GM12891 (cell line): ENCODE measurements around the gene SPACDR.

Experiments used
- DNase-seq: peaks from one replicate; pipeline ENCODE4 v3.0.0; 2011; ENCODE audit warnings: low spot score; ENCODE audit not compliant: insufficient read length
- FAIRE-seq: peaks from 2 replicates; lab custom pipeline; 2011; peaks lifted over from hg19 to GRCh38; lab: Jason Lieb, UNC
- PAX5 ChIP-seq: IDR thresholded peaks from 2 replicates; pipeline ENCODE4 v1.6.1; 2011; ENCODE audit warnings: low read length, moderate library complexity, mild to moderate bottlenecking; ENCODE audit not compliant: insufficient read depth, severe bottlenecking
- POLR2A ChIP-seq: IDR thresholded peaks from 2 replicates; pipeline ENCODE4 v1.6.1; 2011; ENCODE audit warnings: low read depth, low read length, control low read depth
- POLR2AphosphoS5 ChIP-seq: IDR thresholded peaks from 2 replicates; pipeline ENCODE4 v1.6.1; 2011; ENCODE audit warnings: low read depth, low read length, control low read depth
- POU2F2 ChIP-seq: IDR thresholded peaks from 2 replicates; pipeline ENCODE4 v1.6.1; 2011; ENCODE audit warnings: low read depth, mild to moderate bottlenecking, control low read depth, low read length, moderate library complexity
- SPI1 ChIP-seq: IDR thresholded peaks from 2 replicates; pipeline ENCODE4 v1.6.1; 2011; ENCODE audit warnings: low read depth, low read length, control low read depth
- TAF1 ChIP-seq: IDR thresholded peaks from 2 replicates; pipeline ENCODE4 v1.6.1; 2011; ENCODE audit warnings: low read depth, low read length, control low read depth

SPACDR gene

DNA sequence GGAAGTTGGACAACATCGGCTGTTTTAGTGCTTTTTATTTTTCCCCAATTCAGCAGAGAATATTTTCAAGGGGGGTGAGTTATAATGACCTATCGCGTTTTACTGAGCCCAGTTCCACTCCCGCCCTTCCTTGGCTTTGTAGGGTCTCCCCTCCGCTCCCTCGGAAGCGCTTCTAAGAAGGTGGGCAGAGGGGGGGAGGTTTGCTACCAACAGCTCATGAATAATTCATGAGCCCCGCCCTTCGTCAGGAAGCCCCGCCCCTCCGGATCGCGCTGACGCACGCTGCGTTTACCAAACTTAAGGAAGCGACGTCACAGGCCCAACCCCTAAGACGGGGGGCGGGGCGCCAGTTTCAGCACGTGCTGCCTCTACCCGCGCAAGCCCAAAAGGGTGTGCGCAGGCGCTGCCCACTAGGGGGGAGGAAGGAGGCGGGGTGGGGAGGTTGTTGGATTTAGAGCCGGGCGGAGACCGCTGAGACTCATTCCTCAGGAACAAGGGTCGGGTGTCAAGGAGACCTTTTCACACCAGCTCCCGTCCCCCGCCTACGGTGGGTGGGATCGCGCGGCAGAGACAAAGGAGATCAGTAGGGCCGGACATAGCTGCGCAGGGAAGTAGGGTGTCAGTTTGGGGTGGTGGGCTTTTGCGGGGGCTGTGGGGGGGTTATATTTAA lies 35.0 kb downstream of the SPACDR start:
- DNase-seq (peak; percentile 84), FAIRE-seq (no peak)
- peak; percentile 74 for TF ChIP-seq POLR2A
- TF ChIP-seq TAF1: peak; percentile 70
- TF ChIP-seq POU2F2: peak; percentile 96; the same call in 1 of the 2 replicates
- TF ChIP-seq SPI1: no peak
- TF ChIP-seq POLR2AphosphoS5: peak; percentile 28

DNA sequence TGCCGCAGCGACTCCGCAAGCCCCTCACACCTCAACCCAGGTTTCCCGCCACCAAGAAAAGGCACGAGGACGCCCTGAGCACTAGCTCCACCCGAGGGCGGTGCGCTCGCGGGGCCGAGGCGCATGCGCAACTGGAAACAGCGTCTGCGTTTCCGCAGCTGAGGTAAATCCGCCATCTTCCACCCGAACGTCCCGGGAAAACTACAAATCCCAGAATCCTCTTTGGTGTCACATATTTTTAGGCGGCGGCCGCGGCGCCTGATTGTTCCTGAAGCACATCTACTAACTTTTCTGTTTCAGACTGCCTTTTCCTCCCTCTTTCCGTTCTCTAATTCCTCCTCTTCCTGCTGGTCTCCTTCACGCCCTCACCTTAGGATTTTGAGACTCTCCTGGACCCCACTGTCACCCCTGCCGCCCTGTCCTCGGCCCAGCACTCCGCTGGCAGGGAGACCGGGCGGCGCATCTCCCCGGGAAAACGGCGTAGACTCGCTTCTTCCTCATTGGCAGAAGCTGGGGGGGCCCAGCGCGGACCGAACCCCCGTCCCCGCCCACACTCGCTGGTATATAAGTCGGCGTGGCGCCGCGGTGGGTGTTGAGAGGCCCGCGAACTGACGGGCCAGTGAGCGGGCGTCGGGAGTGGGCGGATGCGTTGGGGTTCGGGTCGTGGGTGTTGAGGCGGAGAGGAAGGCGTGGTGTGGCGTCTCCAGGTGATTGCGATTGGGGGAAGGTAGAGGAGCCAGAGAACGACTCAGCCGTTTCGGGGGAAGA lies 35.7 kb downstream of the SPACDR start, which contains the start of gene ZCWPW1:
TSS of gene ZCWPW1 (minus strand) at position 505 of the 768 bp plus-strand sequence. CDS start 8,054 bp downstream, outside the sequence.
- DNase-seq (peak; percentile 74), FAIRE-seq (no peak)
- peak; percentile 99 for TF ChIP-seq POLR2A
- peak; percentile 49 for TF ChIP-seq PAX5
- TF ChIP-seq SPI1: peak; percentile 36; the same call in 1 of the 2 replicates
- peak; percentile 99 for TF ChIP-seq POLR2AphosphoS5
- no peak; the same call in 1 of the 2 replicates for TF ChIP-seq POU2F2
- TF ChIP-seq TAF1: peak; percentile 77

DNA sequence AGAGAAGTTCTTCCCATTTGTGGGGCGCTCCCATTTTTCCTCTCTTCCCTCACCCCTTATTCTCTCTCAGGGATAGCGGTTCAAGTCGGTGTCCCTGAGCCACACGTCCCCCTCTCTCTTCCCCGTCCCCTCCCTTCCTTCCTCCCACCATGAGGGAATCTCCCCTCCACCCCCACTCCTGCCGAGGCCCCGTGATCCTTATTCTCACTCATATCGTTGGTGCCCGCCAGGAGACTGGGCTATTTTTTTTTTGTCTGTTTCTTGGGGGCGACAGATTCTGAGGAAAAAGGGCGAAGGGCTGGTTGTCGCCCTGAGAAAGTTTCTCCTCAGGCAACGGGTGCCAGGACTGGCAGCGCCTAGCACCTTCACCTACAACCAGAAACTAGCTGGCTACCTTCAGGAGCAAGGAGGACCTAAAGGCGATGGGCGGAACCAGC lies 36.3 kb downstream of the SPACDR start:
- FAIRE-seq (no peak), DNase-seq (no peak)
- no peak for TF ChIP-seq POLR2AphosphoS5
- TF ChIP-seq TAF1: no peak
- TF ChIP-seq PAX5: no peak
- TF ChIP-seq POU2F2: no peak
- TF ChIP-seq SPI1: no peak
- no peak for TF ChIP-seq POLR2A

DNA sequence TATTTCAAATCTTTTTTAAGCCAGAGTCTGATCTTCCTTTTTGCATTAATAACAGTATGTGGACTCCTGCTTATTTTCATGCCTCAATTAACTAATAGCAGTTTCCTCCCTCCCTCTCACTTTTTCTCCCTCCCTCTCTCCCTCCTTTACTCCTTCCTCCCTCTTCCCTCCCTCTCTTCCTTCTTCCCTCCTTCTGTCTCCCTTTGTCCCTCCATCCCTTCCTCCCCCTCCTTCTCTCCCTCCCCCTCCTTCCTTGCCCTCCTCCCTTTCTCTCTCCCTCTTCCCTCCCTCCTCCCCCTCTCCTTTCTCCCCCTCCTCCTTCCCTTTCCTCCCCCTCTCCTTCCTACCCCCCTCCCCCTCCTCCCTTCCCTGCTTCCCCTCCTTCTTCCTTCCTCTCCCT lies 37.5 kb downstream of the SPACDR start:
- DNase-seq (no peak), FAIRE-seq (no peak)
- TF ChIP-seq POLR2A: no peak
- TF ChIP-seq POLR2AphosphoS5: no peak
- no peak for TF ChIP-seq PAX5
- TF ChIP-seq TAF1: no peak
- no peak for TF ChIP-seq SPI1
- no peak for TF ChIP-seq POU2F2

DNA sequence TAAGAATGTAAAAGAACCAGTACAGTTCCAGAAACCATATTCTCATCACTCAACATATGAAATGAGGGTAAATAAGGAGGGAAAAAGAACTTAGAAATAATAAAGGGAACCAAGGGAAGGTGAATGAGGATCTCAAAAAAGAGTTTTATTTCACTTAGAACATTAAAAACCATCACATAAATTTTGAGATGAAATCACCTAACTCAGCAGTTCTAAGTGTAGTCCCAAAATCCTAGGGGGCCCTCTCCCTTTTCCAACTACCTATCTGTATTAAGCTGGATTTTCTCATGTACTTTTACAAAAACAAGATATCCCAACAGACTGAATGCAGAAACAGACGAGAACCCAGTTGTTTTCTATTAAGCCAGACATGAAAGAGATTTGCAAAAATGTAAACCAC lies 38.7 kb downstream of the SPACDR start:
- DNase-seq (no peak), FAIRE-seq (no peak)
- TF ChIP-seq POLR2AphosphoS5: no peak
- no peak for TF ChIP-seq SPI1

DNA sequence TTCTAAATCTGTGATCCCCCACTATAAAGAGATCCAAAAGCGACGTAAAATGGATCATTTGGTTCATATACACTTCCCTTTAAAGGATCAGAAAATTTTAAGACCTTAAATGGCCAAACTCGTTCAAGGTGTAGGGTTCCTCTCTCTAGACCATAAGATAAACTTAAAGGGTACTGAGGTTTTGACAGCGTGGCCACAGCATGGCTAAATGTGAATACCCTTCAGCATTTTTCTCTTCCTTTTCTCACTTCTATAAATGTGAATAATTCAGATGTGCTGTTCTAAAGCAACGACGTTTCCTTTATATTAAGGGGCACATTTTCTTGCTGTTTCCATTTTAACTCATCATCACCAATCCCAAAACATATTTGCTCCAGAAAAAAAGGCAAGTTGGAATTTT lies 40.7 kb downstream of the SPACDR start:
- DNase-seq (no peak), FAIRE-seq (peak; percentile 67)
- TF ChIP-seq SPI1 (peak; percentile 62), POLR2AphosphoS5 (no peak)

DNA sequence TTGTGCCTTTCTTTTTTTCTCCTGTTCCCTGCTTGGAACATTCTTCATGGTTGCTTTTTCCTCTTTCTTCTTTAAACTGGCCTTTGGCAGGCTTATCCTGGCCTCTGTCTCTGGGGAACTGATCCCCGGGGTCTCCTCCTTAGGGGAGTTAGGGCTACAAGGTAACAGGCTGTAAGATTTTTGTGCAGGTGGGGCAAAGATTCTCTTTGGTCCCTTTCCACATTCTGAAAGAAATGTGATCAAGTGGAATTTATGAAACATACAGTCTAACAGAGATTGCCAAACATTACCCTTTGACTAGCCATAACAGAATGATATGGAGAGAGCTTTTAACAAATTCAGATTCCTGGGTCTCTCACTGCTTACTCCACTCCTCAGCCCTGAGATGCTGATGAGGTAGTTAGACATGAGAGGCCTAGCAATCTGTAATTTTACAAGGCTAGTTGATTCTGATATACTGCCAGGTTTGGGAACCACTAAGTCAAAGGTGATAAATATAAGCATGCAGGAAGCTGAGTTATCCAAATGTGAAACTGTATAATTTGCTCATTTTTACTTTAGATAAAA lies 44.3 kb downstream of the SPACDR start:
- FAIRE-seq (no peak), DNase-seq (no peak)
- TF ChIP-seq SPI1 (no peak), TAF1 (no peak), POLR2A (no peak), PAX5 (no peak), POU2F2 (no peak), POLR2AphosphoS5 (no peak)

DNA sequence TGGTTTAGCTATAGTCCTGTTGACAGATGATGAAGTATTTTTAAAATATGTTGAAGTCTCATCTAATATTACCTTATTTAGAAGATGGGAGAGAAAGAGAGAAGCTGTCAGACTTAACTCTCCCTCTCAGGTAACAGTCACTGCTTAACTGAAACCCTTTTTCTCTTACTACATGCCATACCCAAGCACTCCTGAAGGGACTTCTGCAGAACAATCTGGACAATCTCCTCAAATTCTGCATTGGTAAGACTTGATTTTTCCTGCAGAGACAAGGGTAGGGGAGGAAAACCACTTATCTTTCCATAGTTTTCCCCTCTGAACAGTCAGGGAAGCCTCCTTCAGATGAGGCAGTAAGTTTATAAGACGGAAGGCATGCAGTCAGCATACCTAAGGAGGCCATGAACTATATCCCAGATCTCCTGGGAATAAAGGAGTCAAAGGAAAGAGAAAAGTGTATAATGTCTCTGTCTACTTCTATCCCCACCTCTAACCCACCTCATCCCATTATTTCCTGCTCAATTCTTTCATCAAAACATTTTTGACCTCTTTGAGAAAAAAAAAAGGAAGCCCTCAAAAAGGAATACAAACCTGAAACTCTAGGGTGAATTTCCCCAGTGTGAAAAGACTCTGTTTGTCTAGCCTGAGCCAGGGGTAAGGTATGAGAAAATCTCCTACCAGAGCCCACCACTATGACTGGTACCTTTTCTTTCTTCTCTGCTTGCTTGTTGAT lies 45.0 kb downstream of the SPACDR start:
- no peak for FAIRE-seq
- DNase-seq: no peak
- no peak for TF ChIP-seq POLR2A
- peak; percentile 45 for TF ChIP-seq SPI1

DNA sequence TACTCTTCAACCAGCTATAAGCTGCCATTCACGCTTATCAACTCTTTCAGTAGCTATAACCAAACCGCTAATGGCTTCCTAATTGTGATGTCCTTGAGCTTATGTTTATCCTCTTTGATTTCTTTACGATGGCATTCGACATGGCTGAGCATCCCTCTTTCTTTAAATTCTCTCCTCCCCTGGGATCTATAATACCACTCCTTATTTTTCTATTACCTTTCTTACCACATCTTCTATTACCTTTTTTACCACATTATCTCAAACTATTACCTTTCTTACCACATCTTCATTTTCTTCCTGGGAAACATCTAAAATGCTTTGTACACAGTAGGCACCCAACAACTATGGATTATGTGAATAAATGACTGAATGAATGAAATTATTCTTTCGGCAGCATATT lies 48.6 kb downstream of the SPACDR start:
- FAIRE-seq: no peak
- TF ChIP-seq PAX5 (no peak), SPI1 (no peak), TAF1 (no peak), POU2F2 (no peak), POLR2AphosphoS5 (no peak), POLR2A (no peak)

DNA sequence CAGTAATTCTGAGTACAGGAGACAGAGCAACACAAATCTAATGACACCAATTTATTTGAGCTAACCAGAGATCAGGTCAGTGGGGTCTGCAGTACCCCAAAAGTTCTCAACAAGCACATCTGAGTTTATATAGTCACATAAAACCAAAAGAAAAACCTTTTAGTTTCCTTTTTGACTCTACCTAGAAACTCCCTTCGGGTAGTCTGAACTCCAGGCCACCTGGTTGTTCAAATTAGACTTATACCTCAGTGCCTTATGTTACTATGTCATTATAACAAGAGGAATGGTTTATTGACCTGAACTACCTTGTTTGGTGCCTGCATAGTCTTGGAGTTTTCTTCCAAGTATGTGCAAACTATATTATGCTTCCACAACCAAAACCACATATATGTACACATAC lies 50.2 kb downstream of the SPACDR start:
- TF ChIP-seq TAF1: no peak
- no peak for TF ChIP-seq POLR2AphosphoS5
- TF ChIP-seq PAX5: no peak
- FAIRE-seq (peak; percentile 5), DNase-seq (no peak)

More for the DNA sequence above, 48.6 kb downstream of the SPACDR start:
- DNase-seq: no peak

DNA sequence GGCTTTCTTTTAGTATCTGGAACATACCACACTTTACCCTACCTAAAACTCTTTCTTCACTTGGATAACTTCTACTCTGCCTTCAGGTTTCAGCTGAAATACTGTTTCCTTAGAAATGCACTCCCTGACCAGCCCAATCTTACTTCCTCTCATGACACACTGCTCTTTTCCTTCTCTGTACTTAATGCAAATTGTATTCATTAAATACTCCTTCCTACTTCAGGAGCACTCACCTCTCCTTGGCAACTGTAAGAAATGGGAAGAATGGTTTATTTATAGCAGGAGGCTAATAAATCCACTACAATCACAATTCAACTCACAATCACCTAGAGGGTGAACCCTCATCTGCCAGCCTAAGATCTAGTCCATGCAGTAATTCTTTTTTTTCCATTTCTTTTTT lies 50.7 kb downstream of the SPACDR start:
- FAIRE-seq: peak; percentile 70
- no peak for DNase-seq
- TF ChIP-seq SPI1 (peak; percentile 41), POU2F2 (no peak)
